Activated naive CD4-positive, alpha-beta T cell treated with anti-CD3 and anti-CD28 coated beads, Interleukin-2, amount 50 U/mL, for 72 hours (primary cell): Measurements from ENCODE around the gene TAS2R1. TPM values are rescaled to one million over a fixed set of nuclear protein-coding genes. Genes with fewer than 3 reads are reported as not detected.
"Not testable (repeated sequence)": the region's sequence is repeated elsewhere in the genome, so short reads cannot be mapped to it uniquely, and the experiment has no call there.

Source experiments
- ATAC-seq, 2 donors: fragments of 150-1000 bp; cut with Tn5 transposase; 2 replicates each; pipeline ENCODE4 v1.10.0; 2021; ENCODE audit warnings: mild to moderate bottlenecking in 2 of 2, moderate library complexity in 2 of 2
- DNase-seq, 2 donors: peaks; one replicate each; pipeline ENCODE4 v3.0.0; 2021 to 2022; ENCODE audit warnings: low spot score in 2 of 2
- H3K27ac Mint-ChIP-seq, 2 donors: one replicate each; pipeline ENCODE4 v1.8.0; 2022; ENCODE audit warnings: mild to moderate bottlenecking in 2 of 2, mixed read lengths in 2 of 2
- H3K36me3 Mint-ChIP-seq, 2 donors: one replicate each; pipeline ENCODE4 v1.8.0; 2022; ENCODE audit warnings: mixed read lengths in 2 of 2
- H3K9me3 Mint-ChIP-seq, 2 donors: one replicate each; pipeline ENCODE4 v1.8.0; 2022; ENCODE audit warnings: mixed read lengths in 2 of 2
- total RNA-seq, 2 donors: library from RNA; stranded (reverse); gene quantifications; one replicate each; pipeline ENCODE4 v1.2.3, GENCODE V29; 2022

Gene TAS2R1
- total RNA-seq, 2 donors from 2014 or later = not detected

DNA sequence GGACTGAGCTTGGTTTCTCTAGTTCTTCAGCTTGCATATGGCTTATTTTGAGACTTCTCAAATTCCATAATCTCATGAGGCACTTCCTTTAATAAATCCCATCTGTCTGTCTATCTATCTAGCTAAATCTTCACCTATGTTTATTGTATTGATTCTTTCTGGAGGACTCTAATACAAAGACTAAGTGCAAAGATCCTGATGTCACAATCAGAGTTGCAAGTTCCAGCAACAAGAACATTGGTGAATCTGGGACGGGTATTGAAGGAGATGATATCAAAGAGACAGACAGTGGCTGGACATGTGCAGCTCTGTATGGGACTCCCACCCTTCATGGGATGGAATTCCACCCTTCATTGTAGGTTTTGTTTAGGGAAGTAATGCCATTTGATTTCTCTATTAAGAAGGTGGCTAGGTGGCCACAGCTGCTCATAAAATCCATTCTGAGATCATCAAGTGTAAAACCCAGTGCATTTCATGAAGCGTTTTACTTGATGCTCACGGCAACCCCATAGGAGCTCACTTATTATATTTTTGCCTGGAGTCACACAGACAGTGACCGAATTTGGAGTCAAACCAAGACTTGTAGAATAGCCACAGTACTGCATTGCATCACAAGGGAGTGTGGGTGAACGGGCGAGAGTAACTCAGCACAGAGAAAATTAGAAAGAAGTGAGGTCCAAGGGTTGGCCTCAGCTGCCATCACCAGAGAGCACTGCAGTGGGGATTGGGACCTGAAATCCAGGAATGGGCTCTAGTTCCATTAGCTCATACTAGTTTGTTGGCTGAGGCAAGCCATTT, 24.9 kb downstream of the TAS2R1 start:
- no peak for DNase-seq
- no peak for ATAC-seq
- Mint-ChIP-seq H3K27ac (no peak overlapping the region), H3K9me3 (peaks cover 6 to 14% of the 10 kb centered on the region in 2 donors), H3K36me3 (peaks cover 0 to 4% of the 10 kb centered on the region in 2 donors)

DNA sequence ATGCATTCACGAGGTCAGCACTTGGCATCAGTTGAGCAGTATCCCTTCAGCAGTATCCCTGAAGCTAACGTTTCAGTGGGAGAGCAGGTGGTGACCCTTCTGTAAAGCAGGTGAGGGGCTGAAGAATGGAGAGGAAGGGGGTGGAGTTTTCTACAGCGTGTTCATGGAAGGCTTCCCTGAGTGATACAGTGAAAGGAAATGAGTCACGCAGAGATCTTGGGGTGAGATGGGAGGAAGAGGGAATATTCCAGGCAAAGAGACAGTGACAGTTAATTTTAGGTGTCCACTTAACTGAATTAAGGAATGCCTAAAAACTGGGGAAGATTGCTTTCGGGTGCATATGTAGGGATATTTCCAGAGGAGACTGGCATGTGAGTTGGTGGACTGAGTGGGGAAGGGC, 25.7 kb downstream of the TAS2R1 start:
- H3K27ac Mint-ChIP-seq = no peak overlapping the region
- DNase-seq (no peak), ATAC-seq (no peak)
- peaks cover 0 to 4% of the 10 kb centered on the region in 2 donors for H3K36me3 Mint-ChIP-seq
- peaks cover 6 to 14% of the 10 kb centered on the region in 2 donors for H3K9me3 Mint-ChIP-seq

DNA sequence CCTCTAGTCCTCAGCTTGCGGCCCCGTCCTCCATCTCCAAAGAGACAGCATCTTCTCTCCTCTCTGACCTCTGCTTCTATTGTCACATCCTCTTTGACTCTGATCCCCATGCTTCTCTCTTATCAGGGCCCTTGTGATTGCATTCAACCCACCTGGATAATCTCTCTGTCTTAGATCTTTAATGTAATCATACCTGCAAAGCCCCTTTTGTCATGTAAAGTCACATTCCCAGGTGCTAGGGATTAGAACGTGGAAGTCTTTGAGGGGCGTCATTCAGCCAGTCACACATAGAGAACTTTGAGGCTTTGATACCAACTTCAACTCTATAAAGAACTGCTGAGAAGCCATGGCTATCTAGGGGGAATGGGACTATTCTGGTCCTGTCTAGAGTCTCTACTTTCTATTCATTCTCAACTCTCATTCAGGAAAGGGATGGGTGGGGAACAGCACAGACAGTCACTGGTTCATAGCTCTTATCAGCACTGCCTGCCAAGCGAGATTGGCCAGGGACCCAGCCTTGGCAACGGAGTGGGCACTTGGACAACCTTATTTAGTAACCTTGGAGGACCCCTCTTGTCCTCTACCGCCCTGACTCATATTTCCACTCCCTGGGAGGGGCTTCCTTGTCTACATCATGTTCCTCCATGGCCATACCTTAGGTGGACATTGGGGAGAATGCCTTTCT, 29.0 kb downstream of the TAS2R1 start:
- DNase-seq (no peak), ATAC-seq (no peak)
- no peak overlapping the region for H3K27ac Mint-ChIP-seq
- peaks cover 6 to 14% of the 10 kb centered on the region in 2 donors for H3K9me3 Mint-ChIP-seq
- peaks cover 0 to 4% of the 10 kb centered on the region in 2 donors for H3K36me3 Mint-ChIP-seq

DNA sequence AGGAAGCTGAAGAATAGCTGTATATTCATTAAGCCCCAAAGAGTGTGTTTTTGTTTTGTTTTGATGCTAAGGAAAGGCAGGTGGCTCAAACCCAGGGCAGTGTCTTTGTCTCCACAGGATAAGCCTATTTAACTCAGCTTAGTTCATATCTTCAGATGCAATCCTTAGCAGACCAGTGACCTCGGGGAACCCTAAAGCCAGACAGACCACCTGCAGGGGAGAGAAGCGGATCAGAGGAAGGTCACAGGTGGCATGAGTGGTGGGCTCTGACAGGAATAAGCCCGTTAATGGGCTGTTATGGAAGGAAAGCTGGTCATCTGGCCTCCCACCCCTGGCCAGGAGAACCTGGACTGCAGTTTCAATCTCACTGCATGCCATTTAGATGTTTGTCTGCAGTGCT, 30.8 kb downstream of the TAS2R1 start:
- Mint-ChIP-seq H3K36me3 (peaks cover 0 to 3% of the 10 kb centered on the region in 2 donors), H3K9me3 (peaks cover 6 to 7% of the 10 kb centered on the region in 2 donors), H3K27ac (no peak overlapping the region)
- DNase-seq (no peak), ATAC-seq (no peak)

DNA sequence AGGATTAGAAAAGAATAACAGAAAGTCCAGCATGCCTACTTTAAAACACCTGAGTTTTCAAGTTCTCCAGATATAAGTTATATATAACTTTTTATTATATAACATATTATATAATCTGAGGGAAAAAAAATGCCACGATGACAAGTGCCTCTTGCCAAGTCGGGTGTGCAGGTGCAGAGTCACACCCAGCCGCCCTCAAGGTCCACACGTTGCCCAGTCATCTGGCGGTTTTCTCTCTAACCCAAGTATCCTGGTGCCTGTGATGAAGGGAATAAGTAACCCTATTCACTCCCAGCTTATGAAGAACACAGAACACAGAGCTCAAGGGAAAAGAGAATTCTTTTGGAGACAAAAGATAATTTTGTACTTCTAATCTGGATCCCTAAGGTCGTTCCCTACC, 31.8 kb downstream of the TAS2R1 start:
- not testable (repeated sequence) for H3K27ac Mint-ChIP-seq, ATAC-seq, H3K36me3 Mint-ChIP-seq, H3K9me3 Mint-ChIP-seq, DNase-seq

DNA sequence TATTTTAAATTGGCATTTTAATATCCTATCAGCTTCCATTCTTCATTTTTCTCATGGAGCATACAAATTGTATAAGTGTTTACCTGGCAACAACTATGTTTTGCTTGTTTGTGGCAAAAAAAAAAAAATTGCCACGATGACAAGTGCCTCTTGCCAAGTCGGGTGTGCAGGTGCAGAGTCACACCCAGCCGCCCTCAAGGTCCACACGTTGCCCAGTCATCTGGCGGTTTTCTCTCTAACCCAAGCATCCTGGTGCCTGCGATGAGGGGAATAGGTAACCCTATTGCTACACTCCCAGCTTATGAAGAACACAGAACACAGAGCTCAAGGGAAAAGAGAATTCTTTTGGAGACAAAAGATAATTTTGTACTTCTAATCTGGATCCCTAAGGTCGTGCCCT, 32.8 kb downstream of the TAS2R1 start:
- DNase-seq, H3K27ac Mint-ChIP-seq, H3K36me3 Mint-ChIP-seq, H3K9me3 Mint-ChIP-seq, ATAC-seq: not testable (repeated sequence)

DNA sequence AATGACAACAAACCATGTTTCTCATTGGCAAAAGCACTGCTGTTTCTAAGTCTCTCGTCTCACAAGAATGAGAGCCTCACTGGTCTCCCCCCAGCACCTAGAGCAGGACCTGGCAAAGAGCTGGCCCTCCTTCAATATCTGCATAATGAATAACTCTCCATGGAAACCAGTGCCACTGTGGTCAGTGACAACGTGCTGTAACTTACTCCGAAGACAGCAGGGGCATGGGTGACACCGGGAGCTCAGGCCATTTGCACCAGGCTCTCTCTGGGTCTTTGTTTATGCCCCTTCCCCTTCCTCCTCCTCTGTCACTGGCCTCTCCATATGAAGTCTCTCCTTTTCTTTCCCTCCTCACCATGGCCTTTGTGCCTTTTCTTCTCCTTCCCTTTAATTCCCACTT, 33.3 kb downstream of the TAS2R1 start:
- Mint-ChIP-seq H3K9me3 (peaks cover 0 to 4% of the 10 kb centered on the region in 2 donors), H3K27ac (no peak overlapping the region), H3K36me3 (no peaks in the 10 kb centered on the region)
- DNase-seq (no peak), ATAC-seq (no peak)

DNA sequence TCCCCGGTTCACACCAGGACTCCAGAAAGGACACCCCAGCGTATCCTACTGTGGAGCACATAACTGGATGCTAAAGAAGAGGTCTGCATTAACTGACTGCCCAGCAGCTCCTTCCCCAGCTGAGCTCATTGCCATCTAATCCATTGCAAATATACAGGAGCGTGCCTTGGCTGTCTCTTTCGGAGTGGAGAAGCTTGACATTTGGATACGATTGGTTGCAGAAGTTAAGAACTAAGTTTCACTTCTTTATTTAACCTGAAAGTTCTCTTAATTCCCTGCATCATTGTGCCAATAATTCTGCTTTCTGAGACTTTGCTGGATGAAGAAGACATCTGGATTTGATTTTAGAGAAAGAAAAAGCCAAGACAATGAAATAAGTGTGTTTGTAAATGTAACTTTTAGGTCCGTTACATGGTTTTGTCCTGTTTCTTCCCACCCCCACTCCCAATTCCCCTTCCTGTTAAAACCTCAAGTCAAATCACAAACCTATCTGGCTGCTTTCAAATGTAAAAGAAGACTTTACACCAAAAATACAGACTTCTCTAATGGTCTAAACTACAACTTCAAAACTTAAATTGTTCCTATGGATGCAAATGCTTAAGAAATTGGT, 33.9 kb downstream of the TAS2R1 start:
- ATAC-seq (no peak), DNase-seq (no peak)
- H3K9me3 Mint-ChIP-seq = peaks cover 0 to 4% of the 10 kb centered on the region in 2 donors

DNA sequence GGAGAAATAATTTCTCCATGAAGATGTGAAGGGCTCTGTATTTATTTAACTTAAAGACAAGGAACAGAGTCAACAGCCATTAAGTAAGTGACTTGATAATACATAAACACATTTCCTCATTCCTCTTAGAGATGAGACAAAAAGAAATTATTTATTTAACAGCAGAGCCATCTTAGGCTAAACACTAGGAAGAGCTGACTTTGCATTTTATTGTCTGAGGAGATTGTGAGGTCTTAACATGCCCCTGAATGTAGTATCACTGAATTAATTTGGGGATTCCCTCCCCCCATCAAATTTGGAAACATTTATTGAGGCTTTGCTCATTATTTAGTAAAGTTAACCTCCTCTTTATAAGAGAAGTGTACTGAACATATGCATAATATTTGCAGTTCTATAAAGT, 35.2 kb downstream of the TAS2R1 start:
- no peak overlapping the region for H3K27ac Mint-ChIP-seq
- H3K9me3 Mint-ChIP-seq = no peaks in the 10 kb centered on the region
- ATAC-seq (no peak), DNase-seq (no peak)
- H3K36me3 Mint-ChIP-seq = no peaks in the 10 kb centered on the region

More for the DNA sequence above, 33.9 kb downstream of the TAS2R1 start:
- no peak overlapping the region for H3K27ac Mint-ChIP-seq
- no peaks in the 10 kb centered on the region for H3K36me3 Mint-ChIP-seq

DNA sequence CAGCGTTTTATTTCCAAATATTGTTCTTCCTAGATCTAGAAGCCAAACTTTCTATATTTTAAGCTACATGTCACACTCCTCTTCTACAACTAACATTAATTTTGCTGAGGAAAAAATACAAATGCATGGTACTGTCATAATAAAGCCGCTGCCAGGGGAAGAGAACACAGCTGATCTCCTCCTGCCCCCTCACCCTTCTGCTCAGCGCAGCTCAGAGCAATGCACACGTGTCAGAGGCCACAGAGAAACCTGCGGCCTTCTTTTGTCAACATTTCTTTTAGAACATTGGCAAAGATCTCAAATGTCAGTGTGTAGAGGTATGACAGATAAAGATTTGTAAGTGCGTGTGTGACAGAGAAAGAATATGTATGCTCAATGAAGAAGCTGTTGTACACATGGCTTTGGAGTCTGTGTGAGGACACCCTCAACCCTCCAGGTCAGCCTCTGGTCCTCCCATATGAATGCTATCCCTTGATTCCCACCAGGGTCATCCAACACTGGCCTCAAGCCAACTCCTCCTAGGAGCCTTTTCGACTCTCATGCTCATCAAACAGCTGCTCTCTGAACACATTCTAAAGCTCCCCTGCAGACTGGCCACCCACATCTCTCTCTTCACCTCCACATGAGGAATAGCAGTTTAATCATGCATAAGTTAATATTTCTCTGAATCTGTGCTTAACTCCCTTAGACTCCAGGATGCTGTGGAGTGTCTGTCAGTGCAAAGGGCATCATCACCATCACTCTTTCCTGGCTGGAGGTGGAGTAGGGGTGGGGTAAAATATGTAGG, 40.9 kb downstream of the TAS2R1 start:
- DNase-seq = no peak
- Mint-ChIP-seq H3K27ac (no peak overlapping the region), H3K9me3 (no peaks in the 10 kb centered on the region), H3K36me3 (no peaks in the 10 kb centered on the region)
- no peak for ATAC-seq

DNA sequence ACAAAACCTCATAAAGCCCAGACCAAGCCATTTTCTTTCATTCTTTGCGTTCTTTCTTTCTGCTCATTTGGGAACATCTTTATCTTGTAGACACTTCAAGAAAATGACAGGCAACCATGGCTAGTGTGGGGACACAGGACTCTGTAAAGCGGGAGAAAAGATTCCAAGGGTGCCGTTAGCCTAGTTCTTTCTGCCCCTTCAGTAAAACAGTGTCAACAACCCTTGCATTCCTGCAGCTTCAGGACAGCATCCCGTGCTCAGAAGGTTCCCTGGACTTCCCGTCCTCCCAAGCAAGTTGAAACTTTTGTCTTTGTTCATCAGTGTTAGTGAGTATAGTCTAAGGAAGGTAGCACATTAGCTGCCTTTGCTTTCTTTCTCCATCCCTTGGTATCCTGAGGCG, 41.9 kb downstream of the TAS2R1 start:
- H3K9me3 Mint-ChIP-seq = no peaks in the 10 kb centered on the region
- DNase-seq (no peak), ATAC-seq (no peak)
- H3K36me3 Mint-ChIP-seq = no peaks in the 10 kb centered on the region
- no peak overlapping the region for H3K27ac Mint-ChIP-seq

DNA sequence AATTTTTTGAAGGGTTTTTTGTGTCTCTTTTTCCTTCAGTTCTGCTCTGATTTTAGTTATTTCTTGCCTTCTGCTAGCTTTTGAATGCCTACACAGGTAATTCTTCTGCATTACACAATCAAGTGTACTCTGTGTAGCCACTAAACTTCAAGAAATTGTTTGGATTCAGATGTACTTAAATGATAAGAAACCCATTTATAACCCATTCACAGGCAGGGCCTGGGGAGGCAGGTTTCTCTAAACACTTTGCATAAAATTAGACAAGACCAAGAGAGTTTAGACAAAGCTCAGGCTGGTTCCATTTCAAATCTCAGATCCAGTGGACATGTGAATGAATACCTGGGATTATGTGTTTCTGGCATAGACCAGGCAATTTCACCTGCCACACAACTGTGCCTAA, 43.0 kb downstream of the TAS2R1 start:
- H3K27ac Mint-ChIP-seq = no peak overlapping the region
- no peak for ATAC-seq
- DNase-seq = no peak
- H3K36me3 Mint-ChIP-seq = no peaks in the 10 kb centered on the region
- peaks cover 0 to 1% of the 10 kb centered on the region in 2 donors for H3K9me3 Mint-ChIP-seq

DNA sequence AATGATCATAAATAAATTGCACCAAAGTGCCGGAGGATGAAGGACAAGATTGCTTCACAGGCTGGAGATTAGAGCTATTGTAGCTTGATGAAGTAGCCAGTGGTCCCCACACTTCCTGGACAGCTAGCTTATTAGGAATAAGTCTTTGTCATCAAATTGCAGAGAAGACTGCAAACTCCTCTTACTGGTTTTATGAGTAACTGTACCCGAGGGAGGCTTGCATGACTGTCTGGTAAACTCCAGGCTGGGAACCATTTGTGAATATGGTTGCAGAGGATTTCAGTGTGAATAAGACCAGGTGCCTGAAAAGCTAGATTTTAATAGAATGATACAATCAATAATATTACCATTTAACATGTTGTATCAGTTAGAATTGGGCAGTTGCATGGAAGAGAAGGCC, 47.7 kb downstream of the TAS2R1 start:
- no peaks in the 10 kb centered on the region for H3K36me3 Mint-ChIP-seq

More for the DNA sequence above, 47.7 kb downstream of the TAS2R1 start:
- no peak for ATAC-seq
- no peak for DNase-seq
- Mint-ChIP-seq H3K27ac (no peak overlapping the region), H3K9me3 (peaks cover 0 to 7% of the 10 kb centered on the region in 2 donors)
